ENCODE data around the gene DUSP14. TPM values are rescaled to one million over a fixed set of nuclear protein-coding genes. Genes with fewer than 3 reads are reported as not detected.

The DUSP14 gene
- total and polyA plus RNA-seq, 2 of the 13 experiments (the other 11 are each of a cell fraction or from before 2014, with no cell fraction given): 33.5 to 39.8 TPM

GRCh38 chr17:37502009-37502936 lies 12.6 kb downstream of the DUSP14 start (continued):
- TF ChIP-seq, protein P1, sequence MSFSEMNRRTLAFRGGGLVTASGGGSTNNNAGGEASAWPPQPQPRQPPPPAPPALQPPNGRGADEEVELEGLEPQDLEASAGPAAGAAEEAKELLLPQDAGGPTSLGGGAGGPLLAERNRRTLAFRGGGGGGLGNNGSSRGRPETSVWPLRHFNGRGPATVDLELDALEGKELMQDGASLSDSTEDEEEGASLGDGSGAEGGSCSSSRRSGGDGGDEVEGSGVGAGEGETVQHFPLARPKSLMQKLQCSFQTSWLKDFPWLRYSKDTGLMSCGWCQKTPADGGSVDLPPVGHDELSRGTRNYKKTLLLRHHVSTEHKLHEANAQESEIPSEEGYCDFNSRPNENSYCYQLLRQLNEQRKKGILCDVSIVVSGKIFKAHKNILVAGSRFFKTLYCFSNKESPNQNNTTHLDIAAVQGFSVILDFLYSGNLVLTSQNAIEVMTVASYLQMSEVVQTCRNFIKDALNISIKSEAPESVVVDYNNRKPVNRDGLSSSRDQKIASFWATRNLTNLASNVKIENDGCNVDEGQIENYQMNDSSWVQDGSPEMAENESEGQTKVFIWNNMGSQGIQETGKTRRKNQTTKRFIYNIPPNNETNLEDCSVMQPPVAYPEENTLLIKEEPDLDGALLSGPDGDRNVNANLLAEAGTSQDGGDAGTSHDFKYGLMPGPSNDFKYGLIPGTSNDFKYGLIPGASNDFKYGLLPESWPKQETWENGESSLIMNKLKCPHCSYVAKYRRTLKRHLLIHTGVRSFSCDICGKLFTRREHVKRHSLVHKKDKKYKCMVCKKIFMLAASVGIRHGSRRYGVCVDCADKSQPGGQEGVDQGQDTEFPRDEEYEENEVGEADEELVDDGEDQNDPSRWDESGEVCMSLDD (CRISPR knock-in tag; IDR thresholded peaks at IDR 0.05; ENCODE audit: borderline replicate concordance): no peak
- TF ChIP-seq, protein P2, sequence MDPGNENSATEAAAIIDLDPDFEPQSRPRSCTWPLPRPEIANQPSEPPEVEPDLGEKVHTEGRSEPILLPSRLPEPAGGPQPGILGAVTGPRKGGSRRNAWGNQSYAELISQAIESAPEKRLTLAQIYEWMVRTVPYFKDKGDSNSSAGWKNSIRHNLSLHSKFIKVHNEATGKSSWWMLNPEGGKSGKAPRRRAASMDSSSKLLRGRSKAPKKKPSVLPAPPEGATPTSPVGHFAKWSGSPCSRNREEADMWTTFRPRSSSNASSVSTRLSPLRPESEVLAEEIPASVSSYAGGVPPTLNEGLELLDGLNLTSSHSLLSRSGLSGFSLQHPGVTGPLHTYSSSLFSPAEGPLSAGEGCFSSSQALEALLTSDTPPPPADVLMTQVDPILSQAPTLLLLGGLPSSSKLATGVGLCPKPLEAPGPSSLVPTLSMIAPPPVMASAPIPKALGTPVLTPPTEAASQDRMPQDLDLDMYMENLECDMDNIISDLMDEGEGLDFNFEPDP (CRISPR knock-in tag; conservative IDR thresholded peaks at IDR 0.05): no peak
- TF ChIP-seq HOXA3 (CRISPR knock-in tag; IDR thresholded peaks at IDR 0.05) (no peak), SMAD9 (CRISPR knock-in tag; IDR thresholded peaks at IDR 0.05) (no peak), FOXO1 (CRISPR knock-in tag; IDR thresholded peaks at IDR 0.05) (peak; percentile 88), ZBTB20 (CRISPR knock-in tag; IDR thresholded peaks at IDR 0.05; ENCODE audit: borderline replicate concordance, low read depth) (no peak), ZNF691 (CRISPR knock-in tag; IDR thresholded peaks at IDR 0.05; ENCODE audit: borderline replicate concordance, low read depth) (no peak), NFYB (CRISPR knock-in tag; IDR thresholded peaks at IDR 0.05) (no peak), CBX2 (IDR thresholded peaks at IDR 0.05; ENCODE audit: low read depth, low read length) (no peak), CBX2 (CRISPR knock-in tag; IDR thresholded peaks at IDR 0.05; ENCODE audit: low read depth) (no peak), HDAC2 (CRISPR knock-in tag; IDR thresholded peaks at IDR 0.05) (peak; percentile 82), THAP7 (CRISPR knock-in tag; IDR thresholded peaks at IDR 0.05) (no peak), BATF2 (CRISPR knock-in tag; IDR thresholded peaks at IDR 0.05) (no peak), SPEN (CRISPR knock-in tag; IDR thresholded peaks at IDR 0.05; ENCODE audit: low read depth) (no peak), ZNF143 (CRISPR knock-in tag; IDR thresholded peaks at IDR 0.05) (no peak)
- TF ChIP-seq, protein P3, sequence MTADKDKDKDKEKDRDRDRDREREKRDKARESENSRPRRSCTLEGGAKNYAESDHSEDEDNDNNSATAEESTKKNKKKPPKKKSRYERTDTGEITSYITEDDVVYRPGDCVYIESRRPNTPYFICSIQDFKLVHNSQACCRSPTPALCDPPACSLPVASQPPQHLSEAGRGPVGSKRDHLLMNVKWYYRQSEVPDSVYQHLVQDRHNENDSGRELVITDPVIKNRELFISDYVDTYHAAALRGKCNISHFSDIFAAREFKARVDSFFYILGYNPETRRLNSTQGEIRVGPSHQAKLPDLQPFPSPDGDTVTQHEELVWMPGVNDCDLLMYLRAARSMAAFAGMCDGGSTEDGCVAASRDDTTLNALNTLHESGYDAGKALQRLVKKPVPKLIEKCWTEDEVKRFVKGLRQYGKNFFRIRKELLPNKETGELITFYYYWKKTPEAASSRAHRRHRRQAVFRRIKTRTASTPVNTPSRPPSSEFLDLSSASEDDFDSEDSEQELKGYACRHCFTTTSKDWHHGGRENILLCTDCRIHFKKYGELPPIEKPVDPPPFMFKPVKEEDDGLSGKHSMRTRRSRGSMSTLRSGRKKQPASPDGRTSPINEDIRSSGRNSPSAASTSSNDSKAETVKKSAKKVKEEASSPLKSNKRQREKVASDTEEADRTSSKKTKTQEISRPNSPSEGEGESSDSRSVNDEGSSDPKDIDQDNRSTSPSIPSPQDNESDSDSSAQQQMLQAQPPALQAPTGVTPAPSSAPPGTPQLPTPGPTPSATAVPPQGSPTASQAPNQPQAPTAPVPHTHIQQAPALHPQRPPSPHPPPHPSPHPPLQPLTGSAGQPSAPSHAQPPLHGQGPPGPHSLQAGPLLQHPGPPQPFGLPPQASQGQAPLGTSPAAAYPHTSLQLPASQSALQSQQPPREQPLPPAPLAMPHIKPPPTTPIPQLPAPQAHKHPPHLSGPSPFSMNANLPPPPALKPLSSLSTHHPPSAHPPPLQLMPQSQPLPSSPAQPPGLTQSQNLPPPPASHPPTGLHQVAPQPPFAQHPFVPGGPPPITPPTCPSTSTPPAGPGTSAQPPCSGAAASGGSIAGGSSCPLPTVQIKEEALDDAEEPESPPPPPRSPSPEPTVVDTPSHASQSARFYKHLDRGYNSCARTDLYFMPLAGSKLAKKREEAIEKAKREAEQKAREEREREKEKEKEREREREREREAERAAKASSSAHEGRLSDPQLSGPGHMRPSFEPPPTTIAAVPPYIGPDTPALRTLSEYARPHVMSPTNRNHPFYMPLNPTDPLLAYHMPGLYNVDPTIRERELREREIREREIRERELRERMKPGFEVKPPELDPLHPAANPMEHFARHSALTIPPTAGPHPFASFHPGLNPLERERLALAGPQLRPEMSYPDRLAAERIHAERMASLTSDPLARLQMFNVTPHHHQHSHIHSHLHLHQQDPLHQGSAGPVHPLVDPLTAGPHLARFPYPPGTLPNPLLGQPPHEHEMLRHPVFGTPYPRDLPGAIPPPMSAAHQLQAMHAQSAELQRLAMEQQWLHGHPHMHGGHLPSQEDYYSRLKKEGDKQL (CRISPR knock-in tag; IDR thresholded peaks at IDR 0.05; ENCODE audit: low read depth): no peak

Measured in HepG2 (cell line).